Fibroblast of lung (primary cell): Measurements from ENCODE around the gene SHC1. TPM values are rescaled to one million over a fixed set of nuclear protein-coding genes. Genes with fewer than 3 reads are reported as not detected.

Source experiments
- DNase-seq, 2 donors: peaks; one replicate each; pipeline versions ENCODE4 v3.0.0 to v3.0.0-alpha.2; 2010; ENCODE audit warnings: low read depth in 2 of 2
- H2AFZ ChIP-seq: 2 replicates; pipeline ENCODE4 v1.5.1; 2012; ENCODE audit warnings: low read length, control low read depth, inconsistent platforms
- H3K27ac ChIP-seq: 2 replicates; pipeline ENCODE4 v1.5.1; 2011; ENCODE audit warnings: low read length, control low read depth; ENCODE audit not compliant: insufficient read depth
- H3K27me3 ChIP-seq: 2 replicates; pipeline ENCODE4 v1.5.1; 2011; ENCODE audit warnings: mild to moderate bottlenecking, low read length; ENCODE audit not compliant: control insufficient read depth, insufficient read depth
- H3K36me3 ChIP-seq: 2 replicates; pipeline ENCODE4 v1.5.1; 2011; ENCODE audit warnings: low read length; ENCODE audit not compliant: control insufficient read depth, insufficient read depth
- H3K4me1 ChIP-seq: 2 replicates; pipeline ENCODE4 v1.5.1; 2011; ENCODE audit warnings: low read length; ENCODE audit not compliant: control insufficient read depth, insufficient read depth; ENCODE audit errors: extremely low read depth
- H3K4me2 ChIP-seq: 2 replicates; pipeline ENCODE4 v1.5.1; 2011; ENCODE audit warnings: low read length, control low read depth; ENCODE audit not compliant: insufficient read depth; ENCODE audit errors: extremely low read depth
- H3K4me3 ChIP-seq, 4 experiments: fragments of 200-600 bp in 1 of 4; sonication (generic) in 1 of 4; replicated peaks in 1 of 4; 2 replicates each; pipeline ENCODE4 v1.5.1; 2011 to 2016; ENCODE audit warnings: low read length in 4 of 4, low read depth in 3 of 4, mild to moderate bottlenecking in 3 of 4, control low read depth in 2 of 4, inconsistent platforms in 1 of 4, mixed read lengths in 1 of 4; ENCODE audit not compliant: insufficient read depth in 1 of 4; ENCODE audit errors: control extremely low read depth in 1 of 4
- H3K79me2 ChIP-seq: 2 replicates; pipeline ENCODE4 v1.5.1; 2012; ENCODE audit warnings: mild to moderate bottlenecking, low read length, inconsistent platforms; ENCODE audit not compliant: control insufficient read depth, insufficient read depth
- H3K9ac ChIP-seq: 2 replicates; pipeline ENCODE4 v1.5.1; 2011; ENCODE audit warnings: mild to moderate bottlenecking, low read length, control low read depth; ENCODE audit not compliant: insufficient read depth
- H3K9me3 ChIP-seq: 2 replicates; pipeline ENCODE4 v1.5.1; 2012; ENCODE audit warnings: low read depth, low read length; ENCODE audit not compliant: control insufficient read depth, insufficient read depth
- H4K20me1 ChIP-seq: 2 replicates; pipeline ENCODE4 v1.5.1; 2011; ENCODE audit warnings: low read length; ENCODE audit not compliant: control insufficient read depth, insufficient read depth; ENCODE audit errors: extremely low read depth
- CTCF ChIP-seq, 2 donors: IDR thresholded peaks in 1 of 2; conservative IDR thresholded peaks in 1 of 2; 1 replicate in 1 of 2; 2 replicates in 1 of 2; pipeline ENCODE4 v1.5.1; 2011 to 2012; ENCODE audit warnings: low read length in 2 of 2, control low read depth in 1 of 2, inconsistent platforms in 1 of 2, low read depth in 1 of 2, mild to moderate bottlenecking in 1 of 2
- EZH2 ChIP-seq: IDR thresholded peaks from 2 replicates; pipeline ENCODE4 v1.5.1; 2012; ENCODE audit warnings: low read length, control low read depth, mild to moderate bottlenecking; ENCODE audit errors: missing control alignments
- polyA plus RNA-seq, 2 donors: library from polyadenylated mRNA; depleted of rRNA in 1 of 2; stranded (reverse) in 1 of 2; unstranded in 1 of 2; fragments of >200 nt; gene quantifications; 2 replicates each; pipeline ENCODE4 v1.2.1, GENCODE V29; 2011 to 2012; ENCODE audit warnings: missing spikeins in 1 of 2
- total RNA-seq: library from RNA; depleted of rRNA; stranded (reverse); fragments of >200 nt; gene quantifications from 2 replicates; pipeline ENCODE4 v1.2.1, GENCODE V29; 2014

Gene SHC1
- total and polyA plus RNA-seq, 2 donors (not counting 1 experiment from before 2014, with no cell fraction given): 245 to 277 TPM

GRCh38 chr1:154945962-154946850 is 24.3 kb downstream of the SHC1 start:
- H3K4me3 ChIP-seq: no peak overlapping the region
- no peak overlapping the region for H3K27ac ChIP-seq
- H3K4me2 ChIP-seq: no peak overlapping the region
- H3K27me3 ChIP-seq: no peaks in the 10 kb centered on the region
- no peak overlapping the region for H2AFZ ChIP-seq
- no peak overlapping the region for H3K9ac ChIP-seq
- no peak for DNase-seq
- TF ChIP-seq EZH2 (no peak), CTCF (conservative IDR thresholded peaks at IDR 0.05 in 1 of 2, IDR thresholded peaks at IDR 0.05 in 1 of 2; ENCODE audit: low read depth in 1 of 2, low read length in 2 of 2) (no peak)
- H3K4me1 ChIP-seq: no peaks in the 10 kb centered on the region
- H3K79me2 ChIP-seq: no peaks in the 10 kb centered on the region
- H3K9me3 ChIP-seq: no peaks in the 10 kb centered on the region
- H4K20me1 ChIP-seq: no peaks in the 10 kb centered on the region
- H3K36me3 ChIP-seq: no peaks in the 10 kb centered on the region

- no peak for DNase-seq
- no peaks in the 10 kb centered on the region for H3K4me1 ChIP-seq
- H3K27me3 ChIP-seq: no peaks in the 10 kb centered on the region
- no peak overlapping the region for H3K4me2 ChIP-seq
- H3K9ac ChIP-seq: no peak overlapping the region
- H2AFZ ChIP-seq: no peak overlapping the region
- no peaks in the 10 kb centered on the region for H3K9me3 ChIP-seq
- H3K27ac ChIP-seq: no peak overlapping the region
- H4K20me1 ChIP-seq: no peaks in the 10 kb centered on the region
- no peak for TF ChIP-seq EZH2
- no peaks in the 10 kb centered on the region for H3K79me2 ChIP-seq
- no peak overlapping the region for H3K4me3 ChIP-seq
- no peaks in the 10 kb centered on the region for H3K36me3 ChIP-seq
These were observed 25.2 kb downstream of the SHC1 start for GRCh38 chr1:154945160-154945961.

- H2AFZ ChIP-seq: no peak overlapping the region
- H3K36me3 ChIP-seq: no peaks in the 10 kb centered on the region
- H3K9ac ChIP-seq: peak overlapping the region; percentile 1
- no peak for TF ChIP-seq EZH2
- no peak for TF ChIP-seq CTCF (conservative IDR thresholded peaks at IDR 0.05 in 1 of 2, IDR thresholded peaks at IDR 0.05 in 1 of 2; ENCODE audit: low read depth in 1 of 2, low read length in 2 of 2)
- DNase-seq: peak in 1 of 2 donors; percentile 34
- H3K4me2 ChIP-seq: no peak overlapping the region
- no peaks in the 10 kb centered on the region for H3K4me1 ChIP-seq
- no peaks in the 10 kb centered on the region for H3K9me3 ChIP-seq
- H3K4me3 ChIP-seq: no peak overlapping the region
- H3K79me2 ChIP-seq: no peaks in the 10 kb centered on the region
- no peak overlapping the region for H3K27ac ChIP-seq
- H3K27me3 ChIP-seq: no peaks in the 10 kb centered on the region
- no peaks in the 10 kb centered on the region for H4K20me1 ChIP-seq
These were observed 26.0 kb downstream of the SHC1 start for GRCh38 chr1:154944401-154945159.
